T47D (cell line): ENCODE data around the gene ARF4.

Experiments used
- DNase-seq, 2 experiments: peaks; one replicate each; pipeline versions ENCODE4 v3.0.0 to v3.0.0-alpha.2; 2011 to 2012; ENCODE audit warnings: low read depth in 1 of 2, low spot score in 1 of 2
- JUND ChIP-seq: IDR thresholded peaks from 2 replicates; pipeline ENCODE4 v1.6.1; 2012; ENCODE audit warnings: low read depth
- in situ Hi-C: cut with HindIII; loops from 2 replicates; pipeline ENCODE4 v1.10.0; 2016; ENCODE audit warnings: low sequenced_read_pairs, low pct_unique_long_range_greater_than_20kb

ARF4 gene

GRCh38 chr3:57598765-57599360 lies 1.7 kb upstream of the ARF4 start:
- in situ Hi-C loops: no loop called here
- no peak for DNase-seq
- TF ChIP-seq JUND: no peak

GRCh38 chr3:57596495-57597126 lies 533 bp downstream of the ARF4 start:
- DNase-seq: peak; percentile 19 to 86
- TF ChIP-seq JUND: no peak

GRCh38 chr3:57594576-57594975 lies 2.6 kb downstream of the ARF4 start:
- no peak for TF ChIP-seq JUND
- in situ Hi-C loops: no loop called here

More at GRCh38 chr3:57596495-57597126, 533 bp downstream of the ARF4 start:
- in situ Hi-C loops: no loop called here

GRCh38 chr3:57594144-57594543 lies 3.0 kb downstream of the ARF4 start:
- in situ Hi-C loops: no loop called here
- no peak for TF ChIP-seq JUND
- DNase-seq: no peak

More at GRCh38 chr3:57594576-57594975, 2.6 kb downstream of the ARF4 start:
- DNase-seq: no peak

GRCh38 chr3:57592306-57592705 lies 4.8 kb downstream of the ARF4 start:
- in situ Hi-C loops: no loop called here
- no peak for DNase-seq

GRCh38 chr3:57587905-57588304 lies 9.2 kb downstream of the ARF4 start:
- TF ChIP-seq JUND: no peak
- in situ Hi-C loops: no loop called here
- no peak for DNase-seq

More at GRCh38 chr3:57592306-57592705, 4.8 kb downstream of the ARF4 start:
- no peak for TF ChIP-seq JUND

GRCh38 chr3:57586778-57587177 lies 10.4 kb downstream of the ARF4 start:
- DNase-seq: no peak
- no peak for TF ChIP-seq JUND
- in situ Hi-C loops: no loop called here

- in situ Hi-C loops: no loop called here
- DNase-seq: no peak
- TF ChIP-seq JUND: no peak
These were observed 13.6 kb downstream of the ARF4 start for GRCh38 chr3:57583544-57583943.

- peak in 1 of 2 experiments; percentile 84 for DNase-seq
These were observed 14.5 kb downstream of the ARF4 start for GRCh38 chr3:57582474-57583168.

GRCh38 chr3:57577801-57578200 lies 19.3 kb downstream of the ARF4 start:
- in situ Hi-C loops: no loop called here
- no peak for TF ChIP-seq JUND
- DNase-seq: no peak

More at GRCh38 chr3:57582474-57583168, 14.5 kb downstream of the ARF4 start:
- in situ Hi-C loops: no loop called here
- TF ChIP-seq JUND: no peak

GRCh38 chr3:57575966-57576626 lies 21.0 kb downstream of the ARF4 start:
- TF ChIP-seq JUND: no peak
- DNase-seq: no peak
- in situ Hi-C loops: no loop called here

GRCh38 chr3:57572096-57572495 lies 25.0 kb downstream of the ARF4 start:
- no peak for DNase-seq
- TF ChIP-seq JUND: no peak
- in situ Hi-C loops: no loop called here

GRCh38 chr3:57570878-57571277 lies 26.3 kb downstream of the ARF4 start:
- no peak for TF ChIP-seq JUND
- no peak for DNase-seq
- in situ Hi-C loops: no loop called here
